Lung (tissue), 12 donors: Measurements from ENCODE around the gene CKMT2. TPM values are rescaled to one million over a fixed set of nuclear protein-coding genes. Genes with fewer than 3 reads are reported as not detected.

ENCODE experiments used
- ATAC-seq: fragments of 200-7000 bp; cut with Tn5 transposase; one replicate; pipeline ENCODE4 v1.9.1; 2020; ENCODE audit warnings: moderate number of reproducible peaks; ENCODE audit not compliant: insufficient read depth, low FRiP score
- DNase-seq, 3 donors: peaks; one replicate each; pipeline ENCODE4 v3.0.0-alpha.2; 2013 to 2017
- H3K27ac ChIP-seq, 2 donors: one replicate each; pipeline ENCODE4 v1.5.1; 2013; ENCODE audit warnings: mild to moderate bottlenecking in 2 of 2, moderate library complexity in 2 of 2, control low read depth in 1 of 2, inconsistent platforms in 1 of 2, low read depth in 1 of 2, low read length in 1 of 2
- H3K27me3 ChIP-seq, 3 donors: one replicate each; pipeline ENCODE4 v1.5.1; 2013; ENCODE audit warnings: low read length in 2 of 3; ENCODE audit not compliant: control insufficient read depth in 3 of 3, insufficient read depth in 3 of 3
- H3K36me3 ChIP-seq, 4 donors: one replicate each; pipeline ENCODE4 v1.5.1; 2013; ENCODE audit warnings: low read length in 4 of 4, mild to moderate bottlenecking in 1 of 4, moderate library complexity in 1 of 4; ENCODE audit not compliant: control insufficient read depth in 4 of 4, insufficient read depth in 4 of 4
- H3K4me1 ChIP-seq, 5 donors: one replicate each; pipeline ENCODE4 v1.5.1; 2013; ENCODE audit warnings: low read length in 5 of 5, mild to moderate bottlenecking in 2 of 5, moderate library complexity in 1 of 5; ENCODE audit not compliant: control insufficient read depth in 5 of 5, insufficient read depth in 5 of 5
- H3K4me3 ChIP-seq: one replicate; pipeline ENCODE4 v1.5.1; 2013; ENCODE audit warnings: mild to moderate bottlenecking, control low read depth, moderate library complexity
- H3K9ac ChIP-seq, 2 donors: one replicate each; pipeline ENCODE4 v1.5.1; 2013; ENCODE audit warnings: low read length in 2 of 2, control low read depth in 1 of 2; ENCODE audit not compliant: insufficient read depth in 1 of 2
- H3K9me3 ChIP-seq, 4 donors: one replicate each; pipeline ENCODE4 v1.5.1; 2013; ENCODE audit warnings: low read length in 3 of 4, mild to moderate bottlenecking in 1 of 4, moderate library complexity in 1 of 4; ENCODE audit not compliant: control insufficient read depth in 4 of 4, insufficient read depth in 3 of 4
- CTCF ChIP-seq: IDR thresholded peaks from 2 replicates; pipeline ENCODE4 v1.5.1; 2012; ENCODE audit warnings: mild to moderate bottlenecking; ENCODE audit errors: control extremely low read depth, extremely low read depth
- WGBS, 2 donors: extraction: QIAGEN DNeasy Blood & Tissue Kit; methylation state at CpG; one replicate each; pipeline ENCODE4 v1.1.7; 2013; 5-methylcytosine and 5-hydroxymethylcytosine counted together
- polyA plus RNA-seq, 2 donors: library from polyadenylated mRNA; stranded (reverse); fragments of 200-250 nt; gene quantifications; one replicate each; pipeline ENCODE4 v1.2.1, GENCODE V29; 2013
- total RNA-seq, 2 donors: library from RNA; depleted of rRNA in 1 of 2; stranded (reverse); fragments of >200 nt in 1 of 2; gene quantifications; one replicate each; pipeline ENCODE4 v1.2.1, GENCODE V29; 2014 to 2021
- donor health status: control.
- donor health status: control.
- donor health status: Bipolar disorder and iron deficiency.
- donor health status: healthy.
- donor health status: DM: yes; HTN: yes; CAD: no.

Gene CKMT2
- total and polyA plus RNA-seq, 4 donors: 1.2 to 2.8 (median 1.8) TPM

GRCh38 chr5:81195335-81195929 lies 37.7 kb upstream of the CKMT2 start:
- Histone ChIP-seq H3K36me3 (no peaks in the 10 kb centered on the region), H3K4me3 (no peak overlapping the region), H3K4me1 (peaks cover 0 to 12% (median 0%) of the 10 kb centered on the region in 5 donors), H3K9ac (no peak overlapping the region), H3K27me3 (no peaks in the 10 kb centered on the region), H3K27ac (no peak overlapping the region), H3K9me3 (no peaks in the 10 kb centered on the region)
- 75 to 80% methylated on average over 5 of the region's 5 CpGs for WGBS, 2 donors
- ATAC-seq (no peak), DNase-seq (no peak)
- no peak for TF ChIP-seq CTCF

- no peaks in the 10 kb centered on the region for H3K36me3 ChIP-seq
- H3K27me3 ChIP-seq: no peaks in the 10 kb centered on the region
- DNase-seq (peak; percentile 48 to 62 (median 51)), ATAC-seq (no peak)
- H3K27ac ChIP-seq: no peak overlapping the region
- H3K4me3 ChIP-seq: no peak overlapping the region
- H3K9me3 ChIP-seq: no peaks in the 10 kb centered on the region
- no peak overlapping the region for H3K9ac ChIP-seq
- H3K4me1 ChIP-seq: no peaks in the 10 kb centered on the region
- no peak for TF ChIP-seq CTCF
- 79 to 86% methylated on average over 2 of the region's 2 CpGs for WGBS, 2 donors
These were observed 30.5 kb upstream of the CKMT2 start for GRCh38 chr5:81202655-81203054.

GRCh38 chr5:81203729-81204128 lies 29.4 kb upstream of the CKMT2 start:
- Histone ChIP-seq H3K4me1 (no peaks in the 10 kb centered on the region), H3K4me3 (no peak overlapping the region), H3K9ac (no peak overlapping the region), H3K36me3 (no peaks in the 10 kb centered on the region), H3K27ac (no peak overlapping the region), H3K27me3 (no peaks in the 10 kb centered on the region), H3K9me3 (no peaks in the 10 kb centered on the region)
- 76 to 92% methylated on average over 3 of the region's 3 CpGs for WGBS, 2 donors
- ATAC-seq (no peak), DNase-seq (no peak)
- no peak for TF ChIP-seq CTCF

- H3K36me3 ChIP-seq: no peaks in the 10 kb centered on the region
- no peak for DNase-seq
- WGBS, 2 donors: 97% methylated on average over 1 of the region's 1 CpG
These were observed 28.9 kb upstream of the CKMT2 start for GRCh38 chr5:81204205-81204604.

More at GRCh38 chr5:81204205-81204604, 28.9 kb upstream of the CKMT2 start:
- Histone ChIP-seq H3K4me3 (no peak overlapping the region), H3K4me1 (no peaks in the 10 kb centered on the region), H3K9ac (no peak overlapping the region), H3K27ac (no peak overlapping the region), H3K27me3 (no peaks in the 10 kb centered on the region), H3K9me3 (no peaks in the 10 kb centered on the region)
- no peak for TF ChIP-seq CTCF
- ATAC-seq: no peak
